HG02981 (cell line): ENCODE measurements around the gene CHRNA7.
"Not testable (repeated sequence)": the region's sequence is repeated elsewhere in the genome, so short reads cannot be mapped to it uniquely, and the experiment has no call there.

Experiments used
- ATAC-seq: cut with Tn5 transposase; IDR thresholded peaks from one replicate; pipeline ENCODE4 v1.9.1; 2021; ENCODE audit warnings: mild to moderate bottlenecking, moderate library complexity; ENCODE audit not compliant: unreplicated experiment

Gene CHRNA7

DNA sequence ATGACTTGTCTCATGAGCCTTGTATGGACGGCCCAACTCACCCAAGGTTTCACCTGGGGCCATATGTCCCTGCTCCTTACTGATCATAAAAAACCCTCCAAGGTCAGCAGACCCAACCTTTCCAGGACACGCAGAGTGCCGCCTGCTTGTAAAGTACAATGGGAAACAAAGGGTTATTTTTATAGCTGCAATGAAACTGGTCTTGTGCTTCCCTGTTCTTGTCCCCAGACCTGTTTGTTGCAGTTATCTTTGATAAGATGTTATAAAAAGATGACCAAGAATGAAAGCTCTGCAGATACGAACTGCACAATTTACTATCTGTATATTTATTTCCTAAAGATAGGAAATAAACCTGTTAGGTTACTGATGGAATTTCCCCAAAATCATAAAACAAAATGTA lies 136.0 kb downstream of the CHRNA7 start:
- not testable (repeated sequence) for ATAC-seq

- not testable (repeated sequence) for ATAC-seq
Observed at GRCh38 chr15:32167913-32168312, 137.6 kb downstream of the CHRNA7 start.

DNA sequence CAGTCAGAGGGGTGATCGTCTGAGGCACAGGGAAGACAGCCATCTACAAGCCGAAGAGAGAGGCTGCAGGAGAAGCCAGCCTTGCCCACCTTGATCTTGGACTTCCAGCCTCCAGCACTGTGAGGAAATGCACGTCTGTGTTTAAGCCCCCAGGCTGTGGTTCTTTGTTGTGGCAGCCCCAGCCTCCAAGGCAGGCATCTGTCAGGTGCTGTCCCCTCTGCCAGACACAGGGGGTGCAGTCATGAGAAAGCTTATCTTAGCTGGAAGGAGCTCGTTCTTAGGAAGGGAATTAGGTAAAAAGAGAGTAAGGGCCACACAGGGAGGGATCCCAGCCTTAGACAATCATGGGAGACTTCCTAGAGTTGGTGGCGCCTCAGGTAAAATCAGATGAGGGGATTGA lies 150.3 kb downstream of the CHRNA7 start:
- not testable (repeated sequence) for ATAC-seq

GRCh38 chr15:32193780-32194179 lies 163.5 kb downstream of the CHRNA7 start:
- ATAC-seq, result not testable (repeated sequence)

DNA sequence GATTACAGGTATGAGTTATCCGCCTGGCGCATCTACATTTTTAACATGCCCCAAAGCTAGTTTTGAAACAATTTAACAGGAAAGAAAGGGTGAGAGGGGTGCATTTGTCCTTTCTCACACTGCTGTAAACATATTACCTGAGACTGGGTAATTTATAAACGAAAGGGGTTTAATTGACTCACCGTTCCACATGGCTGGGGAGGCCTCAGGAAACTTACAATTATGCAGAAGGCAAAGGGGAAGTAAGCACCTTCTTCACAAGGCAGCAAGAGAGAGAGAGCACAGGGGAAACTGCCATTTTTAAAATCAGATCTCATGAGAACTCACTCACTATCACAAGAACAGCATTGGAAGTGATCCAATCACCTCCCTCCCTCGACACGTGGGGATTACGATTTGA lies 165.9 kb downstream of the CHRNA7 start:
- ATAC-seq, result not testable (repeated sequence)

- not testable (repeated sequence) for ATAC-seq
Observed at GRCh38 chr15:32198938-32199337, 168.6 kb downstream of the CHRNA7 start.

GRCh38 chr15:32209081-32209480 lies 178.8 kb downstream of the CHRNA7 start:
- ATAC-seq, result not testable (repeated sequence)

DNA sequence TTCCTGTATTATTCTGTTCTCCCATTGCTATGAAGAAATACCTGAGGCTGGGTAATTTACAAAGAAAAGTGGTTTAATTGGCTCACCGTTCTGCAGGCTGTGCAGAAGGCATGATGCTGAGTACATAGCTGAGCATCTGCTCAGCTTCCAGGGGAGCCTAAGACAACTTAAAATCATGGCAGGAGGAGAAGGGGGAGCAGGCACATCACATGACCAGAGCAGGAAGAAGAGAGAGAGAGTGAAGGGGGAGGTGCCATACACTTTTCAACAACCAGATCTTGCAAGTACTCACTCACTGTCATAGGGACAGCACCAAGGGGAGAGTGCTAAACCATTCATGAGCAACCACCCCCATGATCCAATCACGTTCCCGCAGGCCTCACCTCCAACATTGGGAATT lies 188.4 kb downstream of the CHRNA7 start:
- ATAC-seq, result no peak
